A673 (cell line): ENCODE results near the gene TOE1.

ENCODE experiments used
- CTCF ChIP-seq: fragments of 300-800, 200-600 bp; sonication (generic); conservative IDR thresholded peaks from 2 replicates; pipeline ENCODE4 v1.5.1; 2017; ENCODE audit warnings: low read depth, mild to moderate bottlenecking, antibody characterized with exemption, low read length, moderate library complexity, mixed read lengths
- EZH2 ChIP-seq: fragments of 200-600 bp; sonication (generic); IDR thresholded peaks from 2 replicates; pipeline ENCODE4 v1.6.1; 2017; ENCODE audit warnings: borderline replicate concordance, low read depth, mild to moderate bottlenecking, mixed read lengths, antibody characterized with exemption, low read length; ENCODE audit not compliant: poor library complexity, severe bottlenecking

GRCh38 chr1:45370575-45370974 is 30.6 kb downstream of the TOE1 start:
- TF ChIP-seq EZH2, result no peak
- no peak for TF ChIP-seq CTCF
